AG04450 (cell line): Measurements from ENCODE around the gene NBPF3. TPM values are rescaled to one million over a fixed set of nuclear protein-coding genes. Genes with fewer than 3 reads are reported as not detected.
"Not testable (repeated sequence)": the region's sequence is repeated elsewhere in the genome, so short reads cannot be mapped to it uniquely, and the experiment has no call there.

Experiments used
- CTCF ChIA-PET: fragments of 300-600, 350-600 bp; formaldehyde crosslinking; extraction: SDS; loops from one replicate; lab custom pipeline; 2022; ENCODE audit warnings: antibody characterized with exemption, inconsistent platforms; lab: Charles Lee
- POLR2A ChIA-PET: fragments of 350-600 bp; formaldehyde crosslinking; extraction: SDS; loops from one replicate; lab custom pipeline; 2021; ENCODE audit warnings: antibody characterized with exemption, inconsistent platforms; lab: Yijun Ruan, JAX
- DNase-seq: peaks from one replicate; pipeline ENCODE4 v3.0.0-alpha.2; 2011; ENCODE audit warnings: low read depth, low spot score
- H3K27ac ChIP-seq: one replicate; pipeline ENCODE4 v1.5.1; 2012; ENCODE audit warnings: low read depth, low read length, control low read depth
- H3K27me3 ChIP-seq: one replicate; pipeline ENCODE4 v1.6.0; 2012; ENCODE audit warnings: low read length; ENCODE audit not compliant: control insufficient read depth, insufficient read depth
- H3K4me3 ChIP-seq: 2 replicates; pipeline ENCODE4 v1.5.1; 2011; ENCODE audit warnings: mild to moderate bottlenecking, low read depth, low read length, control low read depth
- H3K9me3 ChIP-seq: 2 replicates; pipeline ENCODE4 v1.5.1; 2012; ENCODE audit warnings: low read length; ENCODE audit not compliant: control insufficient read depth, insufficient read depth
- CTCF ChIP-seq: IDR thresholded peaks from 2 replicates; pipeline ENCODE4 v1.5.1; 2011; ENCODE audit warnings: low read depth, low read length, control low read depth, inconsistent platforms
- polyA plus RNA-seq: library from polyadenylated mRNA; depleted of rRNA; stranded (reverse); fragments of >200 nt; gene quantifications from 2 replicates; pipeline ENCODE4 v1.2.3, GENCODE V29; 2011

The NBPF3 gene
- polyA plus RNA-seq, 1 experiment = 23.8 TPM

GRCh38 chr1:21469581-21469980 is 29.6 kb downstream of the NBPF3 start:
- Histone ChIP-seq H3K27ac (no peak overlapping the region), H3K4me3 (no peak overlapping the region), H3K27me3 (no peaks in the 10 kb centered on the region), H3K9me3 (no peaks in the 10 kb centered on the region)
- POLR2A ChIA-PET = no interaction called here
- no peak for TF ChIP-seq CTCF
- no peak for DNase-seq
- CTCF ChIA-PET = interaction anchor here (3.2 kb wide), 1 partner anchor 100 kb away, joined by 15 read pairs; no protein-coding TSS in a partner anchor

GRCh38 chr1:21472861-21473260 is 32.9 kb downstream of the NBPF3 start:
- ChIA-PET POLR2A (no interaction called here), CTCF (no interaction called here)
- Histone ChIP-seq H3K27ac (no peak overlapping the region), H3K9me3 (no peaks in the 10 kb centered on the region), H3K27me3 (no peaks in the 10 kb centered on the region), H3K4me3 (no peak overlapping the region)
- no peak for DNase-seq
- no peak for TF ChIP-seq CTCF

GRCh38 chr1:21478356-21478755 is 38.4 kb downstream of the NBPF3 start:
- no peak for TF ChIP-seq CTCF
- Histone ChIP-seq H3K4me3 (no peak overlapping the region), H3K27ac (no peak overlapping the region), H3K9me3 (no peaks in the 10 kb centered on the region), H3K27me3 (no peaks in the 10 kb centered on the region)
- no peak for DNase-seq
- ChIA-PET CTCF (no interaction called here), POLR2A (no interaction called here)

- POLR2A ChIA-PET, CTCF ChIA-PET, H3K4me3 ChIP-seq: not testable (repeated sequence)
Measured at GRCh38 chr1:21483881-21484280, 43.9 kb downstream of the NBPF3 start.

GRCh38 chr1:21489146-21489545 is 49.2 kb downstream of the NBPF3 start:
- H3K4me3 ChIP-seq = no peak overlapping the region
- no peak for DNase-seq
- H3K27ac ChIP-seq = no peak overlapping the region
- POLR2A ChIA-PET = no interaction called here
- CTCF ChIA-PET = interaction anchor here (1.0 to 3.0 kb wide), 2 partner anchors 119 to 120 kb away, joined by 3 to 31 read pairs; no protein-coding TSS in a partner anchor
- peaks cover 9% of the 10 kb centered on the region for H3K27me3 ChIP-seq
- TF ChIP-seq CTCF = no peak
- peaks cover 10% of the 10 kb centered on the region; the same call in 1 of the 2 replicates for H3K9me3 ChIP-seq

More at GRCh38 chr1:21483881-21484280, 43.9 kb downstream of the NBPF3 start:
- not testable (repeated sequence) for H3K9me3 ChIP-seq, DNase-seq, H3K27me3 ChIP-seq, H3K27ac ChIP-seq
